CD4-positive, alpha-beta T cell treated with Interleukin-17A for 4 hours (primary cell): Measurements from ENCODE around the gene RPL37A.

Experiments
- DNase-seq: peaks from one replicate; pipeline ENCODE4 v3.0.0-alpha.2; 2020; ENCODE audit warnings: mixed read lengths

The RPL37A gene

GRCh38 chr2:216498379-216499352 is at the start of gene RPL37A:
Gene RPL37A (plus strand): TSS chr2:216498844. CDS start chr2:216498875, 31 bp downstream.
- DNase-seq: peak; percentile 91

GRCh38 chr2:216450346-216450745 is 48.3 kb upstream of the RPL37A start:
- DNase-seq: no peak

DNA sequence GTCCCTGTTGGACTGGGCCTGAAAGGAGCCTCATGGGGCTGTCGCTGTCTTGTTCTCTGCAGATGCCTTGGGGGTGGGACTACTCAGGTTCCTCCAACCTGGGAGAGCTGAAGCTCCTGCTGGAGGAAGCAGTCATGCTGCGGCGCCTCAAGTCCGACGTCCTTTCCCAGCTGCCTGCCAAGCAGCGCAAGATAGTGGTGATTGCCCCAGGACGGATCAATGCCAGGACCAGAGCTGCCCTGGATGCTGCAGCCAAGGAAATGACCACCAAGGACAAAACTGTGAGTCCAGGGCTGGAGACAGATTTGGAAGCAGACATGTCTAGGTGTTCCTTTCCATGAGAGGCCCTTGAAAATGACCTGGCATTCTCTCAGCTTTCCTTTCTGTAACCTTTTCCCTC is 47.9 kb upstream of the RPL37A start:
- DNase-seq: no peak

GRCh38 chr2:216453955-216454614 is 44.6 kb upstream of the RPL37A start:
- no peak for DNase-seq

DNA sequence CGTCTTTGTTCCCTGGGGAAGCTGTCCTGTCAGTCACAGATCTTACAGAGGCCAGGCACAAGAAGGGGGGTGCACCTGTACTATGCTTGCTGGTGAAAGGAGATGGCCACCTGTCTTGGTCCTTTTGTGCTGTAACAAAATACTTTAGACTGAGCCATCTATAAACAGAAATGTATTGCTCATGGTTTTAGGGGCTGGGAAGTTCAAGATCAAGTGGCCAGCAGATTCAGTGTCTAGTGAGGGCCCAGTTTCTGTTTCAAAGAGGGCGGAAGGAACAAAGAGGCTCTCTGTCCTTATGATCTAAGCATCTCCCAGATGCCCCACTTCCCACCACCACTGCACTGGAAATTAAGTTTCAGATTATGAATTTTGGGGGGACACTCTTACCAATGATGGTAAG is 35.5 kb upstream of the RPL37A start:
- no peak for DNase-seq

DNA sequence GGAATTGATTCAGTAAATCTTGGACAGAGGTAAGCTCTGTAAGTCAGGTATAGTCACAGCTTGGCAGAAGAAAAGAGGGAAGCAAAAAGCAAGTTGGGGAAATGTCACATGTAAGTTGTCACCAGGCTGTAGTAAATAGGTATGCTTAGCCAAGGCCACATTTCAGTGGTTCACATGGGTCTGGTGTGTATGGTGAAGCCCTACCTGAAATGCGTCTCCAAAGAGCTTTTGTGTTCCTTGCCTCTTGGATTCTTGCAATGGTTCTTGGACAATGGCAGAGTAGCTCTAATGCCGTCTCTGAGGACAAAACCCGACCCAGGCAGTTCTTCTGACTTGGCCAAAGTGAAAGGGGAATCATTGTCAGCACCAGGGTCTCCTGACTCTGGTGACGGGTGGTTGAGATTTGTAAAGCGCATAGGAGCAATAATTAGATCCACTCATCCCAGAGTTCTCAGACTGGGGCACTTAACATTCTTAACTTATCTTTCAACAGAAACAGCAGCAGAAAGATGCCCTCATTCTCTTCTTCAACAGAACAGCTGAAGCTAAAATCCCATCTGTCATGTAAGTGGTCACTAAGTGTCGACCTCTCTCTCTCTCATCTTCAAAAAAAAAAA is 34.4 kb upstream of the RPL37A start:
- no peak for DNase-seq

GRCh38 chr2:216465579-216466195 is 33.0 kb upstream of the RPL37A start:
- no peak for DNase-seq

GRCh38 chr2:216467845-216468244 is 30.8 kb upstream of the RPL37A start:
- DNase-seq: no peak

DNA sequence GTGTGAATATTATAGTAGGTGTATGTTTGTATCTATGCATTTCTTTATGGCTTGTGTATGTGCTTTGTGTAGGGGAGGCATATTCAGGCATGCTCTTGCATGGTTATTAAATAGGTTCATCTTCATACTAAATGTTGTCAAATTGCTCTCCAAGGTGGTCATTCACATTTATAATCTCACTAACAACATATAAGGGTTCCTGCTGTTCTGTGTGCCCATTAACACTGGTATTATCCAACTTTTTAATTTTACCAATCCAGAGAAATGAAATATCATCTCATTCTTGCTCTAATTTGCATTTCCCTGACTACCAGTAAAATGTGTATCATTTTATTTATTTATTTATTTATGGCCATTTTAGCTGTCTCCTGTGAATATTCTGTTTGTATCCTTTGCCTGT is 29.0 kb upstream of the RPL37A start:
- no peak for DNase-seq

DNA sequence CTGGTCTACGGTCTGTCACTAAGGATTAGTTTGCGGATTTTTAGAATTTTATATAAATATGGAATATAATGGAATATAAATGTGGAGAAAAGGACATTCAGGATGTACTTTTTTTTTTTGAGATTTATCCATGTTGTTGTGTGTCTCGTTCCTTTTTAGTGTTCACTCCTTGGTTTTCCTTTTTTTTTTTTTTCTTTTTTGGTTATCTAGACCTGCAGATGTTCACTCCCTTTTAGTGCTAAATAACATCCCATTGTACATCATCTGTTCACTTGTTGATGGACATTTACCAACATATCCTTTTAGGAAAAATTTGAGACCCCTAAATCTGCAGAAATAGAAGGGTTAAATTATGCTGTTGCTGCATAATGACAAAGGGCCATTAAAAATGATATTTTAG is 25.5 kb upstream of the RPL37A start:
- DNase-seq: no peak

GRCh38 chr2:216474925-216475670 is 23.5 kb upstream of the RPL37A start:
- DNase-seq: peak; percentile 27

DNA sequence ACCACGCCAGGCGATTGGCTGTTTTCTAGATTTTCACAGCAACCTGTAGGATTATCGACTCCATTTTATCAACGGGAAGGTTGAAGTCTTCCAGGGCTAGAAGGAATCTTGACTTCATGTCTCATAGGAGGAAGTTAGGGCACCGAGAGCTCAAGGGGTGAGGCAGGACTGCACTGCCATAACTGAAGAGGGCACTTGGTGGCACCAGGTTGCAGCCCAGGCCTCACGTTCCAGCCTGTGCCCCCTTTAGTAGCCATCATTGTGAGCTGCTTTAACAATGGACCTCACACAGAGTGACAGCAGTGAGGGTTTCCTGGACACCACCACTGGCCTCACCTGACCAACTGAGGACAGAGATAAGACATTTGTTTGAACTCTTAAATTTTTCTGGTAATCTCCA is 22.9 kb upstream of the RPL37A start:
- no peak for DNase-seq

DNA sequence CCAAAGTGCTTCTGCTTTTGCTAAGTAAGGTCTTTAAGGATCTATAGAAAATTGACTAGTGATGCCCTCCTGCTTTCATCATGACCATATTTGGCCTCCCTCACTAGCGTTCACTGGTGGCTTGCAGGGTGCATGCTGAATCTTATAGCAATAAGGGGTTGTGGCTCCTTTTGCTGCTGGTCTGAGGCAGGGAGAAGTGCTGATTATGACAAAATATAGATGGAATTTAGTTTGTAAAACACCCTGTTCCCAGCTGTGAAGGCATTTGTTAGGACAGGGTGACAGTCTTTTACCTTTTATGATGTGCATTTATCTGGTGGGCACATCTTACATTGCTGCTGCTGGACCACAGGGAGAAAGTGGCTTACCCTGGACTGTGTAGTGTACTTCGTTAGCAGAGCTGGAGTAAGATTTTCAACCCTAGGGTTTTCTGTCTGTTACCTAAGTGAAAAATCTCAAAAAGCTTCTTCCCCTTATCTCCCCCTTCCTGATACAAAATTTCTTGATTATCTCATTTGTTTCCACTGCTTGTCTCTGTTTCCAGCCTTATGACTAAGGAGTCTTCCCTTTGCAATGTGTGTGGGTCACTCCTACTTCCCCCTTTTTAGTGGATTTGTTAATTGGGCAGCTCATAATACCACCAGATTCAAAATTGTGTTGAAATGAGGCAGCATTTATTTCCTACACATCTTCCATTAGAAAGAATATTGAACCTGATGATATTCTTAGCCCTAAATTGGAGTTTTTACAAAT is 21.2 kb upstream of the RPL37A start:
- DNase-seq: no peak

DNA sequence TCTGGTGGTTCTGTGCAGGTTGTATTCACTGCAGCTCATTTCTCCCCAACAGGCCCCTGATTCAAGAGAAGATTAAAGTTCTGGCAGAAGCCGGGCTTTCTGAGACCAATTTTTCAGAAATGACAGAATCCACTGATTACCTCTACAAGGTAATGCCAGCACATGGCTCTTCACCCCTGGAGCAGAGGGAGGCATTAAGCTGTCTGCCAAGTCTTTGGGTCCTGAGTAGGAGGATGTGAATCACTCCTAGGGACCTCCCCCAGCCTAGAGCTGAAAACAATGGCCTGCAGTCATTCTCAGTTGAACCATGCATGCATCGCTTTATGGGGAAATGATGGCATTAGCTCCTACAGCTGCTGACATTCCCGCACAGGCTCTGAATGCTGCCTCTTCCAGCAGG is 20.5 kb upstream of the RPL37A start:
- no peak for DNase-seq

- no peak for DNase-seq
These were observed 19.9 kb upstream of the RPL37A start for GRCh38 chr2:216478791-216479190.

- DNase-seq: no peak
These were observed 18.4 kb upstream of the RPL37A start for GRCh38 chr2:216480221-216480620.

- DNase-seq: no peak
These were observed 16.0 kb upstream of the RPL37A start for GRCh38 chr2:216482640-216483039.

GRCh38 chr2:216485237-216485636 is 13.4 kb upstream of the RPL37A start:
- DNase-seq: no peak

- DNase-seq: no peak
These were observed 12.9 kb upstream of the RPL37A start for GRCh38 chr2:216485745-216486144.

DNA sequence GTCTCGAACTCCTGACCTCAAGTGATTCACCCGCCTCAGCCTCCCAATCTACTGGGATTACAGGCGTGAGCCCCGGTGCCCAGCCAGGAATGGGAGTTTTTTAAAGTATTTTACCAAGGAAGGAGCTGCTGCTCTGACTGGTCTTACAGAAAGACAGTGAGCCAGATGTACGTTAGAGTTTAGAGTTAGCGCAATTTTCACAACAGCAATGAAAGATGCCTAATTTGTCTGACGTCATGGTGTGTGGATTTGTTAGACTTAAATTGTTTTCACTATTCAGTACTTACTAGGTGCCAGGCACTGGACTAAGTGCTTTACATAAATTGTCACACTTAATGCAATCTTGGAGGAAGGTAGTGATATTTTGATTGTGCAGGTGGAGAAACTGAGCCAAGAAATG is 12.4 kb upstream of the RPL37A start:
- DNase-seq: no peak

- no peak for DNase-seq
These were observed 11.9 kb upstream of the RPL37A start for GRCh38 chr2:216486708-216487107.

- no peak for DNase-seq
These were observed 8.6 kb upstream of the RPL37A start for GRCh38 chr2:216490061-216490460.
